HG03571 (cell line): ENCODE data around the gene CCDC17.

Source experiments
- ATAC-seq: cut with Tn5 transposase; IDR thresholded peaks from one replicate; pipeline ENCODE4 v1.9.1; 2021; ENCODE audit not compliant: unreplicated experiment

The CCDC17 gene

GRCh38 chr1:45623972-45624371 lies at the start of gene CCDC17:
Gene CCDC17, minus strand, starts transcription at chr1:45624054. Its CDS starts 145 bp downstream, at chr1:45623909.
- no peak for ATAC-seq

GRCh38 chr1:45669859-45670655 lies 46.2 kb upstream of the CCDC17 start:
- no peak for ATAC-seq

- no peak for ATAC-seq
These were observed 45.5 kb upstream of the CCDC17 start for GRCh38 chr1:45669379-45669778.

GRCh38 chr1:45668526-45668925 lies 44.7 kb upstream of the CCDC17 start:
- no peak for ATAC-seq

- ATAC-seq = no peak
These were observed 43.7 kb upstream of the CCDC17 start for GRCh38 chr1:45667321-45668111.

GRCh38 chr1:45666836-45667235 lies 43.0 kb upstream of the CCDC17 start:
- no peak for ATAC-seq

- no peak for ATAC-seq
These were observed 36.5 kb upstream of the CCDC17 start for GRCh38 chr1:45660336-45660735.

GRCh38 chr1:45659222-45659621 lies 35.4 kb upstream of the CCDC17 start:
- ATAC-seq = no peak

- ATAC-seq = no peak
These were observed 34.3 kb upstream of the CCDC17 start for GRCh38 chr1:45658171-45658570.

- no peak for ATAC-seq
These were observed 32.8 kb upstream of the CCDC17 start for GRCh38 chr1:45656573-45657226.

GRCh38 chr1:45654540-45655280 lies 30.9 kb upstream of the CCDC17 start:
- ATAC-seq = no peak

- no peak for ATAC-seq
These were observed 23.6 kb upstream of the CCDC17 start for GRCh38 chr1:45647248-45648021.

- no peak for ATAC-seq
These were observed 20.8 kb upstream of the CCDC17 start for GRCh38 chr1:45644661-45645060.

- no peak for ATAC-seq
These were observed 20.1 kb upstream of the CCDC17 start for GRCh38 chr1:45643978-45644377.

- no peak for ATAC-seq
These were observed 19.5 kb upstream of the CCDC17 start for GRCh38 chr1:45643321-45643720.

GRCh38 chr1:45640293-45640692 lies 16.4 kb upstream of the CCDC17 start:
- no peak for ATAC-seq

GRCh38 chr1:45635211-45635610 lies 11.4 kb upstream of the CCDC17 start:
- no peak for ATAC-seq

GRCh38 chr1:45630429-45630828 lies 6.6 kb upstream of the CCDC17 start:
- ATAC-seq = no peak

- ATAC-seq = no peak
These were observed 5.2 kb upstream of the CCDC17 start for GRCh38 chr1:45629035-45629434.
